Measurements from ENCODE around the gene NUCB2.

GRCh38 chr11:17229481-17230152 is 46.9 kb upstream of the NUCB2 start:
- no peak for TF ChIP-seq CTCF (conservative IDR thresholded peaks at IDR 0.05; ENCODE audit: low read length)
- TF ChIP-seq EZH2phosphoT487 (IDR thresholded peaks at IDR 0.05; ENCODE audit: borderline replicate concordance), result no peak

Data from Loucy (cell line).